Astrocyte of the spinal cord (primary cell): ENCODE data around the gene PKN1.

ENCODE experiments used
- DNase-seq: peaks from one replicate; pipeline ENCODE4 v3.0.0; 2011; ENCODE audit warnings: low read depth, low spot score
- H3K4me3 ChIP-seq: 2 replicates; pipeline ENCODE4 v1.5.1; 2011; ENCODE audit warnings: low read depth, mild to moderate bottlenecking, low read length, moderate library complexity
- CTCF ChIP-seq: IDR thresholded peaks from 2 replicates; pipeline ENCODE4 v1.5.1; 2012; ENCODE audit warnings: low read depth, mild to moderate bottlenecking, low read length, inconsistent platforms
- in situ Hi-C: cut with HindIII; loops from 2 replicates; pipeline ENCODE4 v1.10.0; 2017; ENCODE audit warnings: low sequenced_read_pairs

Gene PKN1

GRCh38 chr19:14418856-14419105, 14.3 kb upstream of the PKN1 start:
- no peak for DNase-seq
- in situ Hi-C loops, result no loop called here
- TF ChIP-seq CTCF, result no peak
- H3K4me3 ChIP-seq, result peak overlapping the region; percentile 96

GRCh38 chr19:14419106-14419813, 13.8 kb upstream of the PKN1 start, which contains the start of gene DDX39A:
Gene DDX39A (minus strand): TSS chr19:14419341. CDS start chr19:14413220, 6,121 bp downstream.
- no peak for TF ChIP-seq CTCF
- peak; percentile 100 for DNase-seq
- in situ Hi-C loops, result no loop called here
- peak within 1 kb of the TSS; percentile 96 for H3K4me3 ChIP-seq

GRCh38 chr19:14425696-14426138, 7.4 kb upstream of the PKN1 start:
- no peak for TF ChIP-seq CTCF
- no peak overlapping the region for H3K4me3 ChIP-seq
- DNase-seq, result peak; percentile 20
- in situ Hi-C loops, result no loop called here

- no peak overlapping the region for H3K4me3 ChIP-seq
- TF ChIP-seq CTCF, result no peak
- in situ Hi-C loops, result no loop called here
- no peak for DNase-seq
These were observed 5.6 kb upstream of the PKN1 start for GRCh38 chr19:14427461-14427860.

GRCh38 chr19:14428882-14429416, 4.2 kb upstream of the PKN1 start:
- no peak for DNase-seq
- no peak for TF ChIP-seq CTCF
- H3K4me3 ChIP-seq, result no peak overlapping the region
- in situ Hi-C loops, result no loop called here

- H3K4me3 ChIP-seq, result no peak overlapping the region
- no peak for DNase-seq
- no peak for TF ChIP-seq CTCF
- in situ Hi-C loops, result no loop called here
These were observed 2.4 kb upstream of the PKN1 start for GRCh38 chr19:14430712-14431111.
